HG03280 (cell line): ENCODE results near the gene TMEM106A.
"Not testable (repeated sequence)": the region's sequence is repeated elsewhere in the genome, so short reads cannot be mapped to it uniquely, and the experiment has no call there.

Source experiments
- ATAC-seq: cut with Tn5 transposase; IDR thresholded peaks from one replicate; pipeline ENCODE4 v1.9.1; 2021; ENCODE audit warnings: mild to moderate bottlenecking, moderate library complexity; ENCODE audit not compliant: unreplicated experiment

Gene TMEM106A

GRCh38 chr17:43211480-43212402 lies at the start of gene TMEM106A:
TSS of gene TMEM106A (plus strand) at chr17:43211875. CDS start at chr17:43213042, 1,167 bp downstream.
- peak; percentile 75 for ATAC-seq

- not testable (repeated sequence) for ATAC-seq
Measured at GRCh38 chr17:43165971-43166370, 45.7 kb upstream of the TMEM106A start.

- ATAC-seq = no peak
Measured at GRCh38 chr17:43169561-43170139, 42.0 kb upstream of the TMEM106A start.

GRCh38 chr17:43170140-43170765 lies 41.4 kb upstream of the TMEM106A start:
- ATAC-seq = peak; percentile 71

- peak; percentile 81 for ATAC-seq
Measured at GRCh38 chr17:43170766-43171585, 40.7 kb upstream of the TMEM106A start, which contains the start of gene NBR1. TSS of gene NBR1 (plus strand) at chr17:43171214. CDS start at chr17:43175800, 4,586 bp downstream.

- ATAC-seq = no peak
Measured at GRCh38 chr17:43171586-43172487, 39.8 kb upstream of the TMEM106A start.

- ATAC-seq = no peak
Measured at GRCh38 chr17:43175213-43176118, 36.2 kb upstream of the TMEM106A start.

- no peak for ATAC-seq
Measured at GRCh38 chr17:43176119-43176570, 35.5 kb upstream of the TMEM106A start.

- ATAC-seq = no peak
Measured at GRCh38 chr17:43183921-43184320, 27.8 kb upstream of the TMEM106A start.

GRCh38 chr17:43186656-43187055 lies 25.0 kb upstream of the TMEM106A start:
- ATAC-seq = not testable (repeated sequence)

- ATAC-seq = no peak
Measured at GRCh38 chr17:43193251-43193650, 18.4 kb upstream of the TMEM106A start.

- ATAC-seq = no peak
Measured at GRCh38 chr17:43199633-43200032, 12.0 kb upstream of the TMEM106A start.

GRCh38 chr17:43200127-43200526 lies 11.5 kb upstream of the TMEM106A start:
- no peak for ATAC-seq

- not testable (repeated sequence) for ATAC-seq
Measured at GRCh38 chr17:43203013-43203412, 8.7 kb upstream of the TMEM106A start.

- ATAC-seq = no peak
Measured at GRCh38 chr17:43210576-43210975, 1.1 kb upstream of the TMEM106A start.

- no peak for ATAC-seq
Measured at GRCh38 chr17:43211123-43211479, 574 bp upstream of the TMEM106A start.

GRCh38 chr17:43212641-43213490 lies 1.2 kb downstream of the TMEM106A start:
- no peak for ATAC-seq

- ATAC-seq = no peak
Measured at GRCh38 chr17:43213545-43213944, 1.9 kb downstream of the TMEM106A start.
